ENCODE results near the gene SDSL. TPM values are rescaled to one million over a fixed set of nuclear protein-coding genes. Genes with fewer than 3 reads are reported as not detected.

The SDSL gene
- 3.5 TPM for polyA plus RNA-seq (2013, experiment 1 of 2; ENCODE audit: insufficient read length)
- polyA plus RNA-seq (2013, experiment 2 of 2; ENCODE audit: insufficient read length), result 4.4 TPM

GRCh38 chr12:113422030-113422885 lies at the start of gene SDSL:
TSS of gene SDSL (plus strand) at chr12:113422380. CDS start at chr12:113427983, 5,603 bp downstream.
- DNase-seq, result peak; percentile 88

GRCh38 chr12:113373440-113373839 lies 48.7 kb upstream of the SDSL start:
- no peak for DNase-seq

- no peak for DNase-seq
Observed at GRCh38 chr12:113373969-113374368, 48.2 kb upstream of the SDSL start.

GRCh38 chr12:113374823-113375428 lies 47.3 kb upstream of the SDSL start:
- DNase-seq, result no peak

GRCh38 chr12:113378291-113378690 lies 43.9 kb upstream of the SDSL start:
- no peak for DNase-seq

- no peak for DNase-seq
Observed at GRCh38 chr12:113381220-113381619, 41.0 kb upstream of the SDSL start.

GRCh38 chr12:113382206-113382605 lies 40.0 kb upstream of the SDSL start:
- no peak for DNase-seq

GRCh38 chr12:113384778-113385177 lies 37.4 kb upstream of the SDSL start:
- no peak for DNase-seq

- DNase-seq, result no peak
Observed at GRCh38 chr12:113385282-113385882, 36.8 kb upstream of the SDSL start.

- no peak for DNase-seq
Observed at GRCh38 chr12:113386866-113387566, 35.2 kb upstream of the SDSL start.

GRCh38 chr12:113387631-113388030 lies 34.5 kb upstream of the SDSL start:
- DNase-seq, result no peak

GRCh38 chr12:113388351-113388750 lies 33.8 kb upstream of the SDSL start:
- no peak for DNase-seq

GRCh38 chr12:113390064-113391043 lies 31.8 kb upstream of the SDSL start:
- no peak for DNase-seq

GRCh38 chr12:113391145-113391544 lies 31.0 kb upstream of the SDSL start:
- DNase-seq, result no peak

- no peak for DNase-seq
Observed at GRCh38 chr12:113391650-113392337, 30.4 kb upstream of the SDSL start.

- DNase-seq, result no peak
Observed at GRCh38 chr12:113392520-113392919, 29.7 kb upstream of the SDSL start.

- peak; percentile 12 for DNase-seq
Observed at GRCh38 chr12:113392988-113393579, 29.1 kb upstream of the SDSL start.

- no peak for DNase-seq
Observed at GRCh38 chr12:113393749-113394148, 28.4 kb upstream of the SDSL start.

- DNase-seq, result no peak
Observed at GRCh38 chr12:113395119-113395518, 27.1 kb upstream of the SDSL start.

GRCh38 chr12:113396200-113396599 lies 26.0 kb upstream of the SDSL start:
- DNase-seq, result no peak
